GM19023 (cell line): ENCODE measurements around the gene CGREF1.

Experiments used
- ATAC-seq: cut with Tn5 transposase; IDR thresholded peaks from one replicate; pipeline ENCODE4 v1.9.1; 2021; ENCODE audit warnings: mild to moderate bottlenecking, moderate library complexity; ENCODE audit not compliant: unreplicated experiment

CGREF1 gene

DNA sequence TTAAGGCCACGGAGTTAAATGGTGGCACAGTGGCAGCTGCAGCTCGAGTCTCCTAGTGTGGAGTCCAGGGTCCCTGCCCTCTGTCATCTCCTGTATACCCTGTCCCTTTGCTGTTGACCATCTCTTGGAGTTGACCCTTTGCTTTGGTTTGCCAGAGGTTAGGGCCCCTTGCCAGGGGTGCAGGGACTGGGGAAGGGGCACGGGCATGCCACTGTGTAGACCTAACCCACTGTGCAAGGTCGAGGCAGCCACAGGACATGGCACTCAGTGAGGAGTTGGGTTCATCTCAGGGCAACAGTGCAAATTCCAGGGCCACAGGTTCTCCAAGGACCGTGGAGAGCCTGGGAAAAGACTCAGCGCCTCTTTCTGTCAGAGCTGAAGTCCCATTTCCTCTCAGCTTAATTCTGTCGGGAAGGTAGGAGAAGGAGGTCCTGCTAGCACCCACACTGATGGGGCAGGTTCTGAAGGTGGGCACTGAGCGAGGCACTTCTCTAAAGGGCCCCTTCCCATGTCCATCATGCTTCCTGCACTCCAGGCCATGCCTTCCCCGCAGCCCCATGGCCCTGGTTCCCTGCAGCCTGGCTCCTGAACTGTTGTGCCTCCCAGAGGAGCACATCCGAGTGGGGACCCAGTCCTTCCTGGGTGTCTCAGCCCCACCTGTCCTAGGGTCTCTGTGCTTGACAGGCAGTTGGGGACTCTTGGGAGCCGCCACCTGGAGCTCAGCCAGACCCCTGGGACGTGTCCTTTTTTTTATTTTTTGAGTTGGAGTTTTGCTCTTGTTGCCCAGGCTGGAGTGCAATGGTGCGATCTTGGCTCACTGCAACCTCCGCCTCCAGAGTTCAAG is 29.6 kb downstream of the CGREF1 start:
- ATAC-seq: no peak

DNA sequence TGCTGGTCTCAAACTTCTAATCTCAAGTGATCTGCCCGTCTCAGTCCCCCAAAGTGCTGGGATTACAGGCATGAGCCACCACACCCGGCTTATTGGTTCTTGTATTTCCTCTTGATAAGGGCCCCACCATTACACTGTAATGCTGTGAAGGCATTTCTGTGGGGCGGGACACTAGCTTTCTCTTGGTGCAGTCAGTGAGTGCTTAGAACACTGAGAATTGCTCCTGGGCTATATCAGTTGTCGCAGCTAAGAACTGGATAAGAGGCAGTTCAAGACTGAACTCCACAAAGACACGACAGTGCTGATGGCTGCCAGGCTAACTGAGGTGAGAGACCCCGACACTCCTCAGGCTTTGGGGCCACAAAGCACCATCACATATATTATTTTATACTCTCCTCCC is 30.3 kb downstream of the CGREF1 start:
- no peak for ATAC-seq

GRCh38 chr2:27087823-27088410 is 31.0 kb downstream of the CGREF1 start:
- ATAC-seq: no peak

- ATAC-seq: peak; percentile 12
Observed at GRCh38 chr2:27086724-27087593, 32.0 kb downstream of the CGREF1 start, which contains the start of gene KHK. Gene KHK (plus strand): TSS chr2:27086772. CDS start chr2:27087260, 488 bp downstream.

DNA sequence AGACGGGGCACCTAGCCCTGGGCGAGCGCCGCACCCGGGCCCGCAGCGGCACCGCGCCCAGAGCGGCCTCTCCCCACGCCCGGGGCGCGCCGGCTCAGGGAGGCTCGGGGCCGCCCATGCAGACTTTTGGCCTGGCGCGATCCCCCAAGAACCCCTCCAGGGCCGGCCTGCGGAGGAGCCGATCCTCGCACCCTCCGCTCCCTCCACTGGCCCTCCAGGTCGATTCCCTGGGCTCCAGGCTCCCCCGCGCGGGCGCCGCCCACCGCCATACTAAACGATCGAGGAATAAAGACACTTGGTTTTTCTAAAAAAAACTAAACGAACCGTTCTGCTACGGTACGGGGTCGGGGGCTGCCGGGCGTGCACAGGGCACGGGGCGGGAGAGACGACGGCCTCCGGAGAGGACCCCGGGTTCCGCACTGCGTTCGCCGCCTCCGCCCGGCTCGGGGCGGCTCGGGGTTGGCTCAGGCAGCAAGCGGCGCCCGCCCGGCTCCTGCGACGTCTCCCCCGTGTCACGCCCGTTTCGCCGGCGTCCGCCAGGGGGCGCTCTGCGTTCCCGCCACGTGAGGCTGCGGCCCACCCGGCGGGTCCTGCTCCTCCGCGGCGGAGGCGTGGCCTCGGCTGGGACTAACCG is 32.7 kb downstream of the CGREF1 start:
- peak; percentile 78 for ATAC-seq

GRCh38 chr2:27085673-27086089 is 33.2 kb downstream of the CGREF1 start:
- peak; percentile 4 for ATAC-seq

DNA sequence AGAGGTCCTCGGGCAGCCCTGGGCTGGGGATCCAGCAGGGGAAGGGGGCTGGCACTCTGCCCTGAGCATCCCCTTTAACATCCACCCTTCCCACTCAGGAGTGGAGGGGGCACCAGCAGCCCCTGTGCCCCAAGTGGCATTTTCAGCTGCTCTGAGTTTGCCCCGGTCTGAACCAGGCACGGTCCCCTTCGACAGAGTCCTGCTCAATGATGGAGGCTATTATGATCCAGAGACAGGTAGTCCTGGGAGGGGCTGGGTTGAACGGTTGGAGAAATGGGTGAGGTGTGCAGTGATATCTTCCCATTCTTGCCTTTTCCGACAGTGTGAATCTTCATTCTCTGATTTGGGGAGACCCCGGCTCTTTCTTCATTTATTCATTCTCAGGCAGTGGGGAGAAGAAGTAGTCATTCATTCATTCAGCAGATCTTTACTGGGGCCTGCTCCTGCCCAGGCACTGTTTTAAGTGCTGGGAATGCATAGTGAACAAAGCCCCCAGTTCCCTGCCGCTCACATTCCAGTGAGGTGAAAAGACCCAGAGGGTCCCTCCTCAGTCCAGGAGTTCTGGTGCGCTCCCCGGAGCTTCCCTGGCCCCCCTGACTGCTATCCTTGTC is 33.8 kb downstream of the CGREF1 start:
- no peak for ATAC-seq

DNA sequence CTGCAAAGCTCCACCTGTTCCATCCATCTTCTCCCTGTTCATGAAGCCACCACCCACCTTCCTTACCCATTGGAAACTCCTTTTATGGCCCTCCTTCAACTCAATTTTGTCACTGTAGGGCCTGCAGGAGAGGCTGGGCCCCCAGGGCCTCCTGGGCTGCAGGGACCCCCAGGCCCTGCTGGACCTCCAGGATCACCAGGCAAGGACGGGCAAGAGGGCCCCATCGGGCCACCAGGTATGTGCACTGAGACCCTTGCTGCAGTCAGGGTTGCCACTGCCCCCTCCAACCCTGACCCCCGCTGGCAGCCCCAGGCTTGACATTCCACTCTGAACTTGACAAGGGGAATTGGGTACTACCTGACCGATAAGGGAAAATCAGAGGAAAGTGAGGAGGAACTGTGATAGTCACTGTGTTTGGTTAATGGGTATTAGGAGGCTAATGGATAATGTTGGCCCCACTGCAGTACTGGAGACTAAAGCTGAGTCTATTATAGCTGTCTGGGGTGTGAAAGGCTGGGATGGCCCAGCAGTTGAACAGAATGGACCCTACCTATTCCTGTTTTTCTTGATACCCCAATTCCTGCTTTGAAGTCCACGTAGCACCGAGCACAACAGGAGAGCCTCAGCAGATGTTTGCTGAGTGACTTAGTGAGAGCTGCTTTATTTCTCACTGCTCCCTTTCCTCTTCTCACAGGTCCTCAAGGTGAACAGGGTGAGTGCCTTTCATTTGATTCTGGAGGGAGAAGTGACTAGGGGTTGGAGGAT is 34.4 kb downstream of the CGREF1 start:
- ATAC-seq: no peak

DNA sequence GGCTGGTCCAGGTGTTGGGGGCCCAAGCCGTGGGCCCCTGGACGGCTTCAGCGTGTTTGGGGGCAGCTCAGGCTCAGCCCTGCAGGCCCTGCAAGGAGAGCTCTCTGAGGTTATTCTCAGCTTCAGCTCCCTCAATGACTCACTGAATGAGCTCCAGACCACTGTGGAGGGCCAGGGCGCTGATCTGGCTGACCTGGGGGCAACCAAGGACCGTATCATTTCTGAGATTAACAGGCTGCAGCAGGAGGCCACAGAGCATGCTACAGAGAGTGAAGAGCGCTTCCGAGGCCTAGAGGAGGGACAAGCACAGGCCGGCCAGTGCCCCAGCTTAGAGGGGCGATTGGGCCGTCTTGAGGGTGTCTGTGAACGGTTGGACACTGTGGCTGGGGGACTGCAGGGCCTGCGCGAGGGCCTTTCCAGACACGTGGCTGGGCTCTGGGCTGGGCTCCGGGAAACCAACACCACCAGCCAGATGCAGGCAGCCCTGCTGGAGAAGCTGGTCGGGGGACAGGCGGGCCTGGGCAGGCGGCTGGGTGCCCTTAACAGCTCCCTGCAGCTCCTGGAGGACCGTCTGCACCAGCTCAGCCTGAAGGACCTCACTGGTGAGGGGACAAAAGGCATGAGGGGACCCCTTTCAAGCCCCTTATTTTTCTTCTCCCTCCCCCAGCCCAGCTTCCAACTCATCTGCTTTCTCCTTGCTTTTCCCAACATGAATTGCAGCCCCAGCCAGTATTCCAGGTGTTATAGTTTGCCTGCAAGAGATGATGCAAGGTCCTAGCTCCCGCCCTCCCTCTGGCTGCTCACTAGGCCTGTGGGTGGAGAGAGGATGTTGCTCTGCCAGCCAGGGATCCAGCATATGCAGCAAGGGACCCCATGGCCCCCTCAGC is 35.3 kb downstream of the CGREF1 start:
- no peak for ATAC-seq

DNA sequence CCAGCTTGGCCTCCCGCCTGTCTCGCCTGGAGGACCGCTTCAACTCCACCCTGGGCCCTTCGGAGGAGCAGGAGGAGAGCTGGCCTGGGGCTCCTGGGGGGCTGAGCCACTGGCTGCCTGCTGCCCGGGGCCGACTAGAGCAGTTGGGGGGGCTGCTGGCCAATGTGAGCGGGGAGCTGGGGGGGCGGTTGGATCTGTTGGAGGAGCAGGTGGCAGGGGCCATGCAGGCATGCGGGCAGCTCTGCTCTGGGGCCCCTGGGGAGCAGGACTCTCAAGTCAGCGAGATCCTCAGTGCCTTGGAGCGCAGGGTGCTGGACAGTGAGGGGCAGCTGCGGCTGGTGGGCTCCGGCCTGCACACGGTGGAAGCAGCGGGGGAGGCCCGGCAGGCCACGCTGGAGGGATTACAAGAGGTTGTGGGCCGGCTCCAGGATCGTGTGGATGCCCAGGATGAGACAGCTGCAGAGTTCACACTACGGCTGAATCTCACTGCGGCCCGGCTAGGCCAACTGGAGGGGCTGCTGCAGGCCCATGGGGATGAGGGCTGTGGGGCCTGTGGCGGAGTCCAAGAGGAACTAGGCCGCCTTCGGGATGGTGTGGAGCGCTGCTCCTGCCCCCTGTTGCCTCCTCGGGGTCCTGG is 36.0 kb downstream of the CGREF1 start:
- no peak for ATAC-seq

GRCh38 chr2:27081984-27082772 is 36.8 kb downstream of the CGREF1 start:
- no peak for ATAC-seq

DNA sequence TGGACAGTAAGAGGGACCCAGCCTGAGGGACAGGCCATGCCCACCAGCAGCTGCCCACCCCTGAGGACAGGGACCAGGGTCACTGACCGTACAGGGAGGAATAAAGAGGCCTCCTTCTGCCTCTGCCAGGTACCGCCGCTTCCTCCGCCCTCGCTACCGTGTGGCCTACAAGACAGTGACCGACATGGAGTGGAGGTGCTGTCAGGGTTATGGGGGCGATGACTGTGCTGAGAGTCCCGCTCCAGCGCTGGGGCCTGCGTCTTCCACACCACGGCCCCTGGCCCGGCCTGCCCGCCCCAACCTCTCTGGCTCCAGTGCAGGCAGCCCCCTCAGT is 38.4 kb downstream of the CGREF1 start:
- no peak for ATAC-seq

DNA sequence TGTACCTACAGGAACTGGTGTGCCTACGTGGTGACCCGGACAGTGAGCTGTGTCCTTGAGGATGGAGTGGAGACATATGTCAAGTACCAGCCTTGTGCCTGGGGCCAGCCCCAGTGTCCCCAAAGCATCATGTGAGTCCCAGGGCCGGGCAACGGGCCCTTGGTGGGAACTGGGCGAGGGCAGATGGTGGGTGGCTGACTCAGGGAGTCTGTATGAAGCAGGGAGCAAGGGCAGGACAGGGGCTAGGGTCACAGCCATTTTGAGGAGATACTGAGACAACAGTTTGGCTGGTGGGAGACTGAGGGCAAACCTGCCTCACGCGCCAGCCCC is 38.8 kb downstream of the CGREF1 start:
- ATAC-seq: no peak

DNA sequence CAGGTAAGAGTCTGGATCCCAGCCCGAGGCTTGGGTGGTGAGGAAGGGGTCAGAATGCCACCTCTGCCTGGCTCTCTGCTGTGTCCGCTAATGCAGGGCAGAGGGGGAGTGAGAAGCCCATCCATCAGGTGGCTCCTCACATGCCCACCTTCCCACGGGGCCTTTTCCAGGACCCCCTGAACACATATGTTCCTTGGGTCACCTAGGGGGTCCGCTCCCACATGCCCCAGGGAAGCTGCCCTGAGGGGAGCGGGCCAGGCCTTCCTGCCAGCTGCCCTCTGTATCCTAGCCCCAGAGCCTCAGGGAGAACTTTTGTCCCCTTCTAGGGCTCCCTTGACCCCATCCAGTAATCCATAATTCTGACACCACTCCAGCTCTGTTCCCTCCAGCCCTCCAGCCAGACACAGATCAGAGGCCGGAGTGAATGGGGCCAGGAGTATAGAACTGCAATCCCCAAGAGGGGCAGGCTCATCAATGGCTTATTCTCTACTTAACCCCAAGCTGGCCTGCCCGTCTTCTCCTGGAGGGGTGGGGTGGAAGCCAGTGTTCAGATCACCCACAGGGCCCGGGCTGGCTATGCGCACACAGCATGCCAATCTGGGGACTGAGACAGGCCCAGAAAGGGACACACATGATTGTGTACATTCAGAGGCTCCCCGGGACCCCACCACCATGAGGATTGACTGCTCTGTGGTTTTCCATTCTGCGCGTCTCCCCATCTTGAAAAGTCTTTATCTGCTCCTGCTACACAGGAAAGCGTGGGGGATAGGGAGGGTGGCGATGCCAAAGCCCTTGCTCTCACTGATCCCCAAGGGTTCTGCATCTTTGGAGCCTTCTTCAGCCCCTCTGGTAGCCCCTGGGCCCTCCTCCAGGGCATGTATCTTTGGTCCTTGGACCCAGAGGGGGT is 39.4 kb downstream of the CGREF1 start:
- ATAC-seq: no peak

DNA sequence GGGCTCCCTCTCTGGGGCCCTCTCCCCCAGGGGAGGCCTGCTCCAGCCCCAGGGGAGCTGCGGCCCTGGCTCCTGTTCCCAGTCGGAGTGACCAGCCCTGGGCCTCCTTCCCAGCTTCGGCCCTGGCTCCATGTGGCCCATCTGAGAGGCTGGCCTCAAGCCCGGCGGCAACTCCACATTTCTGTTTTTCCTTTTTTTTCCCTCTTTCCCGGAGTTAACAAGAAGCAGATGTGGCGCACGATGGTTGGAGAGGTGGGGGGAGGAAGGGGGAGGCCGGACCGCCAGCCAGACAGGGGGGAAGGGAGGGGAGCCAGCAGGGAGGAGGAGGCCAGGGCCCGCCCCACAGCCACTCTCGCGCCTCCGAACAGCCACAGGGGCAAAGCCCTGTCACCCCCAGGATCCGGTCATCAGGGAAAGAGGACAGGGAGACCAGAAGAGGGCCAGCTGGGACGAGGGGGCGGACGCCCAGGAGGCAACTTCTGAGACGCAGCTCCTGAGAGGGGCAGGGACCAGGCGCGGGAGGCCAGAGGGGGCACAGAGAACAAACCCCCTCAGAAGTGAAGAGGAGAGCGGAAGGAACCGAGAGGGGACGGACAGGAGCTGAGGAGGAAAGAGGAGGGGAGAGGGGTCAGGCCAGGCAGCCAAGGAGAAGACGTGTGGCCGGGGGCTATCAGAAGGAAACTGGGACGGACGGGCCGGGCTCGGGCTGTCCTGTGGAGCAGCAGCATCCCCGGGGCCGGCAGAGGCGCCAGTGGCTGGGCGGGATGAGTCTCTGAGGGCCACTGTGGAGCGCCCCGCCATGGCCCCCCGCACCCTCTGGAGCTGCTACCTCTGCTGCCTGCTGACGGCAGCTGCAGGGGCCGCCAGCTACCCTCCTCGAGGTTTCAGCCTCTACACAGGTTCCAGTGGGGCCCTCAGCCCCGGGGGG is 40.4 kb downstream of the CGREF1 start, which contains the start of gene EMILIN1:
Gene EMILIN1 (plus strand): TSS at position 349 of the 928 bp plus-strand sequence. CDS start 451 bp downstream, at position 800.
- no peak for ATAC-seq

DNA sequence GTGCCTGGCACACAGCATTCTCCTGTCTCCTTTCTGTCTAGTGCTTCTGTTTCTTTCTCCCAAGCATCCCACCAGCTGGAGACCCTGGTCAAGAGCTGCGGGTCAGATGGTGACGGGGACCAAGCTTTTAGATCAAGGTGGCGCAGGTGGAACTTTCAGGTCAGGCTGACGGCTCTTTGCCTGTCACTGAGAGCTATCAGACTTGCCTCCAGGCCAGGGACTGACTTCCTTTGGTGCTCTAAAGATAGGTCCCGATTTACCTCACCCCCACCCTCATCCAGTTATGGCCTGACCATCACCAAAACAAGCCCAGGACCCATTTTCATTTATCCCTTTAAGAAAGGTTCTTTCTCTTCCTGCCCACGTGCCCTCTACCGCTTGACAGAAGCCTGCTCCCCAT is 41.7 kb downstream of the CGREF1 start:
- no peak for ATAC-seq
